NOMO-1 treated with dmso at 0.1 percent for 144 hours (cell line): ENCODE measurements around the gene PDCD7.
A peak's percentile ranks its signal among the peaks of the same experiment; 100 is the strongest.
"Not testable (repeated sequence)": the region's sequence is repeated elsewhere in the genome, so short reads cannot be mapped to it uniquely, and the experiment has no call there.

Experiments used
- DNase-seq: peaks from one replicate; lab custom pipeline; 2025; ENCODE audit not compliant: unreplicated experiment; lab: John Stamatoyannopoulos, UW

PDCD7 gene, protein sequence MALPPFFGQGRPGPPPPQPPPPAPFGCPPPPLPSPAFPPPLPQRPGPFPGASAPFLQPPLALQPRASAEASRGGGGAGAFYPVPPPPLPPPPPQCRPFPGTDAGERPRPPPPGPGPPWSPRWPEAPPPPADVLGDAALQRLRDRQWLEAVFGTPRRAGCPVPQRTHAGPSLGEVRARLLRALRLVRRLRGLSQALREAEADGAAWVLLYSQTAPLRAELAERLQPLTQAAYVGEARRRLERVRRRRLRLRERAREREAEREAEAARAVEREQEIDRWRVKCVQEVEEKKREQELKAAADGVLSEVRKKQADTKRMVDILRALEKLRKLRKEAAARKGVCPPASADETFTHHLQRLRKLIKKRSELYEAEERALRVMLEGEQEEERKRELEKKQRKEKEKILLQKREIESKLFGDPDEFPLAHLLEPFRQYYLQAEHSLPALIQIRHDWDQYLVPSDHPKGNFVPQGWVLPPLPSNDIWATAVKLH

DNA sequence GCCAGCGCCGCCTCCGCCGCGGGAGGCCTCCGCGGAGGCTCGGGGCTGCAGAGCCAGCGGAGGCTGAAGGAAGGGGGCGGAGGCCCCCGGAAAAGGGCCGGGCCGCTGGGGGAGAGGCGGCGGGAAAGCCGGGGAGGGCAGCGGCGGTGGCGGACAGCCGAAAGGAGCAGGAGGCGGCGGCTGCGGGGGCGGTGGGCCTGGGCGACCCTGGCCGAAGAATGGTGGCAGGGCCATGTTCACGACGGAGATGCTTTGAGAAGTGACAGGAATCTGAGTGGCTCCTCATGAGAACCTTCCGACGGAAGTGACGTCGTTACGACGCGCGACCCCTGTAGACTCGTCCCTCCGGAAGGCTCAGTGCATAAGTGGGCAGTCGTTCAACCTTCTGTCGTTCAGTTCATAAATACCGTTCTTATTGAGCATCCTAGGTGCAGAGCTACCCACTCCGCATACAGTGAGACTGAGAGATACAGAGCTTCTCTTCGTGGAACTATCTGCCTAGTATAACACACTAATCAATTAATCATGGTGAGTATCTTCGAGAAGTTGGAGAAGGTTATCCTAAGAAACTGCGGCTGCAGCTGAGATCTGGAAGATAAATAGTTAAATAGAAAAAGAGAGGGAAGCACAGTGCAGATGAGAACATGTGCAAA is at the start of gene PDCD7:
TSS of gene PDCD7 (minus strand) at position 261 of the 653 bp plus-strand sequence. CDS start at position 234, 27 bp downstream.
- peak; percentile 83 for DNase-seq

DNA sequence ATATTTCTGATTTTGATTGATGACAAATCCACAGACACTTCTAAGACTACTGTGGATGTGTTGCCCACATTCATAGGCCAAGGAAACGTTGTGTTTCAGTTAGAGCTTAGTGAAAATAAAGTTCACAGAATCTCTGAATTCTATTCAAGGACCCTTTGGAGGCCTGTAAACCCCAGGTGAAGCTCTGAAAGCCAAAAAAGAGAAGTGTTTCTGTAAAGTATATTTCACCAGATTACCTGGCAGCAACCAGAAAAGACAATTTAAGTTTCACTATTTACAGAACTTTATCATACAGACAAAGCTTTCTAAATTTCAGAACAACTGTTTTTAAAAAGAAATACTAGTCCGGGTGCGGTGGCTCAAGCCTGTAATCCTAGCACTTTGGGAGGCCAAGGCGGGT is 48.9 kb upstream of the PDCD7 start:
- no peak for DNase-seq

DNA sequence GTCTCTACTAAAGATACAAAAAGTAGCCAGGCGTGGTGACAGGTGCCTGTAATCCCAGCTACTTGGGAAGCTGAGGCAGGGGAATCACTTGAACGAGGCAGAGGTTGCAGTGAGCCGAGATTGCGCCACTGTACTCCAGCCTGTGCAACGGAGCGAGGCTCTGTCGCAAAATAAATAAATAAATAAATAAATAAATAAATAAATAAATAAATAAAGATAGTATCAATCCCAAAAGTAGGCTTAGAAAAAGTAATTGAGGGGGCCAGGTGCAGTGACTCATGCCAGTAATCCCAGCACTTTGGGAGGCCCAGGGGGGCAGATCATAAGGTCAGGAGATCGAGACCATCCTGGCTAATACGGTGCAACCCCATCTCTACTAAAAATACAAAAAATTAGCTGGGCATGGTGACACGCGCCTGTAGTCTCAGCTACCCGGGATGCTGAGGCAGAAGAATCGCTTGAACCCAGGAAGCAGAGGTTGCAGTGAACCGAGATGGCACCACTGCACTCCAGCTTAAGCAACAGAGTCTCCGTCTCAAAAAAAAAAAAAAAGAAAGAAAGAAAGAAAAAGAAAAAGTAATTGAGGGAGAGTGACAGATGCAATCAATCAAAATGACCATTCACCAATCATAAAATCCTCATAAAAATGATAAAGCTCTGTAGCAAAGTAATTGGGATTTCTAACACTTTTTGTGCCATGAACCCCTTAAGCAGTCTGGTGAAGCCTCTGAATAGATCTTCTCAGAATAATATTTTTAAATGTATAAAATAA is 48.2 kb upstream of the PDCD7 start:
- DNase-seq: not testable (repeated sequence)

DNA sequence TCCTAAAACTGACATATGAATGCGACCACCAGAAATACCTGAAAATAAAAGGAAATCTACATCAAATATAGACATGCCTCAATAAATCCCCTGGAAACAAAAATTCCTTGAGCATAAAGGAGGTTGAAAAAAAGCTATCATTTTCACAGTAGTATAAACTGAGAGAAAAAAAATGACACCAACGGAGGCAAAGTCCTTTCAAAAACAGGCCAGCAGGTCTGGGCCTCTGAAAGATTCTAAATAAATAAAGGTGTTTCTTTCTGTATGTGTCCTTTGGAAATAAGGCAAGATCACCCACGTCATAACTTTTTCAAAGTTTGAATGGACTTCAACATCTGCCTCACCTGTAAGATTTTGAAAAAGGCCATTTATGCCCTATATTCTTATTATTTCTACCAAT is 46.6 kb upstream of the PDCD7 start:
- no peak for DNase-seq

DNA sequence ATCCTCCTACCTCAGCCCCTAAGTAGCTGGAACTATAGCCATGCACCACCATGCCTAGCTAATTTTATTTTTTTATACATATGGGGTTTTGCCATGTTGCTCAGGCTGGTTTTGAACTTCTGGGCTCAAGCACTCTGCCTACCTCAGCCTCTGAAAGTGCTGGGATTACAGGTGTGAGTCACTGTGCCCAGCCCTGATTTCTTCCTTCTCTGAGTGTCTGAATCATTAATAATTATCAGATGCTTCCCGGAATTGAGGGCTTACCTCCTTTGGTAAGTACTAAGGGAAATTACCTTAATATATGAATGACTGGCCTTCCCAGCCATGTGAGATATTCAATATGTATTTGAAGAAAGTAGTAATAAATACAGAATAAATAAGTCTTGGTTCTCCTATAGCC is 44.3 kb upstream of the PDCD7 start:
- no peak for DNase-seq

DNA sequence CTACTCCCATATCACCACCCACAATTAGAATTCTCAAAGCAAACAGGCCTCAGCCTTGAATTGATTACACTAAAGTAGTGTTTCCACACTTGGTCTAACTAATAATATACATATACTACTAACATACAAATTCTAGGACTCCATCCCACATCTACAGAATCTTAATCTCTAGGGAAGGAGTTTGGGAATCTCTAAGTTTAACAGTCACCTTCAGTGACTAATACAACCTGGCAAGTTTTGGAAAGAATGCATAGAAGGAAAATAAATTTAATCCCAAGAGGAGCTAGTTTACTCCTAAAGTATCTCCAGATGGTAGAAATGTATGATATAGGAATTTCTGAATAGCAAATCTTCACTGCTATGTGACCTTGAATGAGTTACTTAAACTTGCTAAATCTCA is 42.4 kb upstream of the PDCD7 start:
- no peak for DNase-seq

DNA sequence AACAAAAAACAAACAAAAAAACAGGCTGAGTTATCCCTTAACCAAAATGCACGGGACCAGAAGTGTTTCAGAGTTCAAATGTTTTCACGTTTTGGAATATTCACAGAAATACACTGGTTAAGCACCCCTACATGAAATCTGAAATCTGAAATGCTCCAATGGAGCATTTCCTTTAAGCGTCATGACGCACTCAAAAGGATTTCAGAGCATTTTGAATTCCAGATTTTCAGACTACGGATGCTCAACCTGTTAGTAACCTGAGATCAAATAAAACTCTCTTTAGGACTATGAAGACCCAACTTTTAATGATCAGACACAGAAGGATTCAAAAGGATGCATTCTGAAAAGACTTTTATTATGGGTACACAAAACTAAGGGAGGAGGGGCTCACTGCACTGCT is 41.9 kb upstream of the PDCD7 start:
- DNase-seq: no peak

DNA sequence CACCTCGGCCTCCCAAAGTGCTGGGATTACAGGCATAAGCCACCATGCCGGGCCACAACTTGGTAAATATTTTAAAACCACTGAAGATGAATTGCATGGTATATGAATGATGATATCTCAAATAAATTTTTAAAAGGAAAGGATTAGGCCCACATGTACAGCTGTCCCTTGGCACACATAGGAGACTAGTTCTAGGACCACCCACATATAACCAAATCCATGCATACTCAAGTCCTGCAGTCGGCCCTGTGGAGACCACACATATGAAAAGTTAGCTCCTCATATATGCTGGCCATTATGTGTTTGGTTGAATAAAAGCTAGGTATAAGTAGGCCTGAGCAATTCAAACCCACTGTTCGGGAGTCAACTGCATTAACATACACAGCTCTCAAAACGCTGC is 40.9 kb upstream of the PDCD7 start:
- DNase-seq: no peak

DNA sequence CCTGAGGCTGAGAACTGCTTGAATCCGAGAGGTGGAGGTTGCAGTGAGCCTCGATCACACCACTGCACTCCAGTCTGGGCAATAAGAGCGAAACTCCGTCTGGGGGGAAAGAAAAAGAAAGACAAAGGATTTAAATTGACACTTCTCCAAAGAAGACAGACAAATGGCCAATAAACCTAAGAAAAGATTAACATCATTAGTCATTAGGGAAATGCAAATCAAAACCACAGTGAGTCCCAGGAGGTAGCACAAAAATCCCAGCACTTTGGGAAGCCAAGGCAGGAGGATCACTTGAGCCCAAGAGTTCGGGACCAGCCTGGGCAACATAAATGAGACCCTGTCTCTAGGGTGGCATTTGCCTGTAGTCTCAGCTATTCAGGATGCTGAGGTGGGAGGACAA is 38.9 kb upstream of the PDCD7 start:
- DNase-seq: no peak

DNA sequence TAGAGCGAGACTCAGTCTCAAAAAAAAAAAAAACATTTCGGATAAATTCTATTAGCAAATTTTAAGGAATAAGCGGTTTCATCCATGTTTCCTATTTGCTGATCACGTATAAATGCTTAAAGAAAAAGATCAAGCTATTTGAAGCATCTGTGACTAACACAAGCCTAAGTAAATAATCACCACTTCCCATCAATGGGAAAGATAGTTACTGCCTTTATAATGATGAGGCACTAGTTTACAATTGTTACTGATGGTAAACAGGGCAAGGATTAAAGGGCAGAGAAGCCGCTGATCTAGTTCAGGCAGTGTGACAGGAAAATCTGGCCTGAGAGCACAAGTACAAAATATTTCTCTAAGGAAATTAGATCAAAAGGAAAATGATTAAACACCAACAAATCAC is 37.8 kb upstream of the PDCD7 start:
- no peak for DNase-seq

DNA sequence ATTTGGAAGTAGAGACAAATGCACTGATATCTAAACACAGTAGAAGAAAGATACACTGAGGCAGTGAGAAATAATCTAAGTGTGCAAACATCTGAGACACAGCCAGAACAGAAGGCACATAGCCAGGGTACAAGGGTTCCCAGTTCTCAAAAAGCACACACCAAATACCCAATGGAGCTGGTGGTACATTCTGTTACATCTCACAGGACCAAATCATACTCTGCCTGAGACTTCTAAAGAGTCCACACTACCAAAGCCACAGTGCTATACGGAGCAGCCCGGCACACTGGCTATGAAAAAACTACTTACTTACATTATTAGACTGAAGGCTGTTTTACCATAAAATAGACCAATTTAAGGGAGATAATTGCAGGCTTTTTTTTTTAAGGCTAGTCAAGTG is 32.3 kb upstream of the PDCD7 start:
- DNase-seq: no peak

DNA sequence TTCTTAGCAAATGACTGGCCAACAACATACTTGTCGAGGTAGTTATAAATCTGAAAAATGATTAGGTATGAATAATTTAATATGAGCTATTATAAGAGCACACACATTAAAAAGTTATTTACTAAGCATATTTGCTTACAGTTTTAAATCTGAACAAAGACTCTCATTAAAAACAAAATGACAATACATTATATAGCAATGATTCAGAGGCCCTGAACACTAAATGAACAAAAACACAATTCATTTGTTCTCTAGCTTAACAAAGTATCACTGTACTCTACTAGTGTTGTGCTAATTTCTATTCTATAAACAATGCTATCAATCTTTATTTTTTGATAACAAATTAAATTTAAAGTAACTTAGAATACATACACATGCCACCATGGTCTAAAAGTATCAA is 30.5 kb upstream of the PDCD7 start:
- DNase-seq: no peak

DNA sequence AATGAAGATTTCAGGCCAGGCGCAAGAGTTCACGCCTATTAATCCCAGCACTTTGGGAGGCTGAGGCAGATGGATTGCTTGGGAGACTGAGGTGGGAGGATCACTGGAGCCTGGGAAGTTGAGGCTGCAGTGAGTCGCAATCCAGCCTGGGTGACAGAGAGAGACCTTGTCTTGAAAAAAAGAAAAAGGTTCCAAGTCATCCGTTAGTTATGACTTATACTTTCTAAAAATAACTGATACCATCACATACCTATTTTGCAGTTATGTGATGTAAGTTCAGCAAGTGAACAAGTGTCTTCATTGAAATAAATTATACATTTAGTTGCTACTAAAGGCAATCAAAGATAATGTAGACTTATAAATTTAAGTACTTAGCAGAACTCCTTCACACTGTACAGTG is 29.4 kb upstream of the PDCD7 start:
- no peak for DNase-seq

DNA sequence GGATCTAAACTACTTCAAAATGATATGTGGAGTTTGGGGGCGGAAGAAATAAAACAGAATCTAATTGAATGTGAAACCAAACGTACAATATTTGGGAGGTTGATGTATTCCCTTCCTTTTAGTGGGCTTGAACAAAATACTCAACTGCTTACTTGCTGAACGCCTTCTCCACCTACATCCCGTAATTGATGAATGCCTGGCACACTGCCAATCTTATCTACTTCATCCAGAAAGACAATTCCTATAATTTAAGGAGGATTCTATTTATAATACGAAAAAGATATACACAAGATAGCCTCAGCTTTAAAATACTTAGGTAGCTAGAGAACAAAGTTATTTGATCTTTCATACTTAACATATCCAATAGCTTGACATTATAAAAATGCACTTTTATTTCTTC is 23.1 kb upstream of the PDCD7 start:
- DNase-seq: no peak

DNA sequence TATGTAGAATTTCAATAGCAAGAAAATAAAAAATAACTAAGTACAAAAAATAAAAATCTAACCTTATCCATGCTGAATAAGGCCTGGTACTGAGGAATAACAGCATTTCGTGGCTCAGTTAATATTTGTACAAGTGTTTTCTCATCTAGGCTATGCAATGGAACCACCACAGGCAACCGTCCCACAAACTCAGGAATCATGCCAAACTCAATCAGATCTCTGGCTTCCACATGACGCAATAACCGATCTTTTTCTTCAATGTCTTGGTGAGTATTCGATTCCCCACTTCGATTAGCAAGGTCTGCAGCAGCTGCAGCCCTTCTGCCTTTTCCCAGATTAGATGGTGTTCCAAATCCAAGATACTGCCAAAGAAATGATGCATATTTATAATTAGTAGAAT is 21.1 kb upstream of the PDCD7 start:
- DNase-seq: no peak

DNA sequence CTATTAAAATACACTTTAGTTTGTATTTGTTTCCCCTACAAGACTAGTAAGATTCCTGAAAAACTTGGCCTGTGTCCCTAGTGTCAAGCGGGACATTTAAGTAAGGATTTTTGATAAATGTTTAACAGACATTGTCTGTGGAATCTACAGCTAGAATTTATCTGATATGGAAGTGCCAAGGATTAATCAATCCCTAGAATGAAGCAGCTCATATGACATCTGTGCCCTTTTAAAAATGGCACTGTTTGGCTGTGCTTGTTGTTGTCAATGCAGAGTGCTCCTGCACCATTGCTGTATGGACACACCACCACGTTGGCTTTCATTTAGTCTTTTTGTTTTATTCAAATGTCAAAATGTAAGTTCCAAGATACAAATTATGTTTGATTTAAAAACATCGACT is 14.3 kb upstream of the PDCD7 start:
- no peak for DNase-seq

DNA sequence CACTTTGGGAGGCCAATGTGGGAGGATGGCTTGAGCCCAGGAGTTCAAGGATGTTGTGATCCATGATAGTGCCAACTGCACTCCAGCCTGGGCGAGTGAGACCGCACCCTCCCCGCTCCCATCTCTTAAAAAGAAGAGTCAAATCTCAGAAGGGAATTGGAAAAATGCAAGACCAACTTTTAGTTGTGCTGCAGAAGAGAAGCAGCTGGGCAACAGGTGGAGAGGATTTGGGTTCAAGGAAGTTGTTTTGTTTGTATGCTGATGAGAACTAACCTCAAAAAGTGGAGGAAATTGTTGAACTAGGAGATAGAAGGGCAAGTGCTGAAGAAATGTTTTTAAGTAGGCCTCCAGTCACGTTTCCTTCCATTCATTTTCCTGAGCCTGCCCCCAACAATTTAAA is 12.8 kb upstream of the PDCD7 start:
- DNase-seq: no peak

DNA sequence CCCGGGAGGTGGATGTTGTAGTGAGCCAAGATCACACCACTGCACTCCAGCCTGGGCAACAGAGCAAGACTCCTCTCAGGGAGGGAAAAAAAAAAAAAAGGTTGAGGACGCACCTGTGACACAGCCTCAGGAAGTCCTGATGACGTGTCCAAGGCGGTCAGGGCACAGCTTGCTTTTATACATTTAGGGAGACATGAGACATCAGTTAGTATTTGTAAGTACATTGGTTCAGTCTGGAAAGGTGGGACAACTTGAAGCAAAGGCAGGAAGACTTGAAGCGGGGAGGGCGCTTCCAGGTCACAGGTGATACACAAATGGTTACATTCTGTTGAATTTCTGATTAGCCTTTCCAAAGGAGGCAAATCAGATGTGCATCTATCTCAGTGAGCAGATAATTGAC is 5.0 kb upstream of the PDCD7 start:
- not testable (repeated sequence) for DNase-seq

DNA sequence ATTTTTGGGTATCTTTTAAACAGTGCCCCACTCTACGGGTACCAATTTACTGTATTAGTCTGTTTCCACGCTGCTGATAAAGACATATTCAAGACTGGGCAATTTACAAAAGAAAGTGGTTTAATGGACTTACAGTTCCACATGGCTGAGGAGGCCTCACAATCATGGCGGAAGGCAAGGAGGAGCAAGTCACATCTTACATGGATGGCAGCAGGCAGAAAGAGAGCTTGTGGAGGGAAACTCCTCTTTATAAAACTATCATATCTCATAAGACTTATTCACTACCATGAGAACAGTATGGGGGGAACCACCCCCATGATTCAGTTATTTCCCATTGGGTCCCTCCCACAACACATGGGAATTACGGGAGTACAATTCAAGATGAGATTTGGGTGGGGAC is 4.3 kb upstream of the PDCD7 start:
- DNase-seq: not testable (repeated sequence)

DNA sequence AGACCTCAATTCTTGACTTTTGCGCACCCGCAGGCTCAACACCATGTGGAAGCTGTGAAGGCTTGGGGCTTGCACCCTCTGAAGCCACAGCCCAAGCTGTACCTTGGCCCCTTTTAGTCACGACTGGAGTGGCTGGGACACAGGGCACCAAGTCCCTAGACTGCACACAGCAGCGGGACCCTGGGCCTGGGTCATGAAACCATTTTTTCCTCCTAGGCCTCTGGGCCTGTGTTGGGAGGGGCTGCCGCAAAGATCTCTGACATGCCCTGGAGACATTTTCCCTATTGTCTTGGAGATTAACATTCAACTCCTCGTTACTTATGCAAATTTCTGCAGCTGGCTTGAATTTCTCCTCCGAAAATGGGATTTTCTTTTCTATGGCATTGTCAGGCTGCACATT is 3.5 kb upstream of the PDCD7 start:
- DNase-seq: not testable (repeated sequence)

DNA sequence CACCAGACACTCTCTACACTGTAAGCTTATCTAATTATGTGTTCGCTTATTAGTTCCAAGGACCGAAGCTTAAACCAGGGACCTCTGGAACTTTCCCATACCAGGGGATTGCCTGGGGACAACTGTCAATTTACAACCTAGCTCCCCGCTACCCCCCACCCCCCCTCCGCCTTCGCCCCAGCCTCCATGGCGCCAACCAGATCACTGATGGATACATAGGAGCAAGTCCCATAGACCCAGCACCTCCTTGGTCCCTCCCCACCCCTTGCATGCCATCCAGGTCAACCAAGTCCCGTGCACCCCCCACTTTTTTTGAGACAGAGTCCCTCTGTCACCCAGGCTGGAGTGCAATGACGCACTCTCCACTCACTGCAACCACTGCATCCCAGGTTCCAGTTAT is 930 bp upstream of the PDCD7 start:
- DNase-seq: no peak
